WERI-Rb-1 (cell line): ENCODE data around the gene ZBTB45.

Source experiments
- DNase-seq: peaks from one replicate; pipeline ENCODE4 v3.0.0-alpha.2; 2020
- H3K27ac ChIP-seq: fragments of 250-450 bp; sonication (Bioruptor Pico); 2 replicates; pipeline ENCODE4 v1.5.1; 2020; ENCODE audit warnings: mild to moderate bottlenecking, moderate library complexity
- H3K27me3 ChIP-seq: fragments of 250-450 bp; sonication (Bioruptor Pico); 2 replicates; pipeline ENCODE4 v1.5.1; 2021; ENCODE audit warnings: mild to moderate bottlenecking, low read depth, moderate library complexity; ENCODE audit not compliant: insufficient read depth, severe bottlenecking
- H3K36me3 ChIP-seq: fragments of 250-450 bp; sonication (Bioruptor Pico); 2 replicates; pipeline ENCODE4 v1.5.1; 2020; ENCODE audit warnings: mild to moderate bottlenecking, moderate library complexity
- H3K4me3 ChIP-seq: 2 replicates; pipeline ENCODE4 v1.5.1; 2011; ENCODE audit warnings: low read depth, mild to moderate bottlenecking, control low read depth, low read length
- H3K9me3 ChIP-seq: fragments of 250-450 bp; sonication (Bioruptor Pico); 2 replicates; pipeline ENCODE4 v1.5.1; 2021; ENCODE audit warnings: mild to moderate bottlenecking, moderate library complexity; ENCODE audit not compliant: severe bottlenecking
- TF ChIP-seq, protein P1 (sequence below): IDR thresholded peaks from 2 replicates; pipeline ENCODE4 v1.5.1; 2011; ENCODE audit warnings: low read depth, mild to moderate bottlenecking, control low read depth, inconsistent platforms, low read length

Gene ZBTB45

DNA sequence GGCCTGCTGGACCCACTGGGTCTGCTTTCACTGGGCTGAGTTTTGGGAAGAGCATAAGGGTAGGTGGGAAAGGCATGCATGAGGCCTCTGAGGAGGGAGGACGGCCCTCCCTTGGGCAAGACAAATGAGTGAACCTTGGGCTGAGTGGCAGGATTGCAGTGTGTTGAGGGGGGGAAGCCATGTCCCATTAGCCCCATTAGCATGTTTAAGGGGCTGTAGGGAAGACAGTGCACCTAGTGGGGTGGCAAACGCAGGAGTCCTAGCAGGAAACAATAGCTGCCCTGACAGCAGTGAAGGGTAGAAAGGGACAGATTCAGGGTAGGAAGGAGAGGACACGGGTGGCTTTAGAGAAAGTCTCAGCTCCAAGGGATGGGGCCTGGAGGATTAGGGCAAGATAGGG, 3.1 kb upstream of the ZBTB45 start:
- Histone ChIP-seq H3K36me3 (no peaks in the 10 kb centered on the region), H3K27me3 (no peaks in the 10 kb centered on the region), H3K4me3 (no peak overlapping the region), H3K27ac (no peak overlapping the region), H3K9me3 (no peaks in the 10 kb centered on the region)
- TF ChIP-seq, protein P1, sequence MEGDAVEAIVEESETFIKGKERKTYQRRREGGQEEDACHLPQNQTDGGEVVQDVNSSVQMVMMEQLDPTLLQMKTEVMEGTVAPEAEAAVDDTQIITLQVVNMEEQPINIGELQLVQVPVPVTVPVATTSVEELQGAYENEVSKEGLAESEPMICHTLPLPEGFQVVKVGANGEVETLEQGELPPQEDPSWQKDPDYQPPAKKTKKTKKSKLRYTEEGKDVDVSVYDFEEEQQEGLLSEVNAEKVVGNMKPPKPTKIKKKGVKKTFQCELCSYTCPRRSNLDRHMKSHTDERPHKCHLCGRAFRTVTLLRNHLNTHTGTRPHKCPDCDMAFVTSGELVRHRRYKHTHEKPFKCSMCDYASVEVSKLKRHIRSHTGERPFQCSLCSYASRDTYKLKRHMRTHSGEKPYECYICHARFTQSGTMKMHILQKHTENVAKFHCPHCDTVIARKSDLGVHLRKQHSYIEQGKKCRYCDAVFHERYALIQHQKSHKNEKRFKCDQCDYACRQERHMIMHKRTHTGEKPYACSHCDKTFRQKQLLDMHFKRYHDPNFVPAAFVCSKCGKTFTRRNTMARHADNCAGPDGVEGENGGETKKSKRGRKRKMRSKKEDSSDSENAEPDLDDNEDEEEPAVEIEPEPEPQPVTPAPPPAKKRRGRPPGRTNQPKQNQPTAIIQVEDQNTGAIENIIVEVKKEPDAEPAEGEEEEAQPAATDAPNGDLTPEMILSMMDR: no peak
- DNase-seq: no peak

DNA sequence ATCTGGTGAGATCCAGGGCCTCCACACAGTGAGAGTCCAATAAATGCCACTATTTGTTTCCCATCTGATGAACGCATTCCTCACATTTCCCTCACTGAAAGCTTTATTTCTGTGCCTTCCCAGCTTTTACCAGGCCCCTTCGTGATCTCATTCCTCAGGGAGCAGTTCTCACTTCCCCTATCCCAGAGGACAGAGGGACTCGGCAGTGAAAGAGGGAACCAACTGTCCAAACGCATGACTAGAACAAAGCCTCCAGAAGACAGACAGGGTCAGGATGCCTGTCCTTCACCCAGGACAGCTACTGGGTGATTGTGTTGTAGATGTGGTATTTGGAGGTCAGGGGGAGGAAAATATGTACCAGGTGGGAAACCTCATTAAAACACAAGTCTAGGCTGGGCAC, 2.0 kb upstream of the ZBTB45 start:
- H3K27me3 ChIP-seq: no peaks in the 10 kb centered on the region
- TF ChIP-seq, protein P1: no peak
- no peak for DNase-seq
- H3K36me3 ChIP-seq: peaks cover 3% of the 10 kb centered on the region
- no peak overlapping the region for H3K4me3 ChIP-seq
- no peak overlapping the region for H3K27ac ChIP-seq
- H3K9me3 ChIP-seq: no peaks in the 10 kb centered on the region

DNA sequence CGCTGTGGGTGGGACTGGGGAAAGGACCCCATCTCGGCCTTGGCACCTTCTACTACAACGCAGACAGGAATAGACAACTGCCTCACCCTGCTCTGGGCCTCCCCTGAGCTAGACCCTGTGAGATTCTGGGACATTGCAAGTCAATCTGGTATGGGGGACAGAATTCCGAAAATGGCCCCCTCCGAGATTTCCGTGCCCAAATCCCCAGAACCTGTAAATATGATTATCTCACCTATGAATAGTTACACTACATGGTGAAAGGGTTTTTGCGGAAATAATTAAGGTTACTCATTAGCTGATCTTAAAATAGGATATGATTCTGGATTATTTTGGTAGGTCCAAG, 618 bp upstream of the ZBTB45 start:
- H3K36me3 ChIP-seq: peaks cover 13% of the 10 kb centered on the region
- no peaks in the 10 kb centered on the region for H3K27me3 ChIP-seq
- peak overlapping the region; percentile 54 for H3K4me3 ChIP-seq
- H3K9me3 ChIP-seq: no peaks in the 10 kb centered on the region
- peak overlapping the region; percentile 95 for H3K27ac ChIP-seq
- TF ChIP-seq, protein P1: no peak
- no peak for DNase-seq

DNA sequence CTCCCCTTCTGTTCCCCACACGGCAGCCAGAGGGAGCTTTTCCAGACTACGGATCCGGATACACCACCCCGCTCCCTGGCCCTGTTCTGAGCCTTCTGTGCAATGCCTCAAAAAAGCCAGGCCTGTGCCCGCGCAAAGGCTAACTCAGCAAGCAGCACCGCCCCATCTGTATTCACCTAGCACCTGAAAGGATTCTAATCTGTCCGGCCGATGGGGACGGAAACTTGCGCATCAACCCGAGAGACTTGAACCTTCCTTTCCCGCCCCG, 589 bp downstream of the ZBTB45 start:
- peaks cover 13% of the 10 kb centered on the region for H3K36me3 ChIP-seq
- TF ChIP-seq, protein P1: peak; percentile 61
- H3K4me3 ChIP-seq: peak overlapping the region; percentile 54
- H3K27ac ChIP-seq: peak overlapping the region; percentile 95
- H3K9me3 ChIP-seq: no peaks in the 10 kb centered on the region
- DNase-seq: peak; percentile 84
- H3K27me3 ChIP-seq: no peaks in the 10 kb centered on the region

DNA sequence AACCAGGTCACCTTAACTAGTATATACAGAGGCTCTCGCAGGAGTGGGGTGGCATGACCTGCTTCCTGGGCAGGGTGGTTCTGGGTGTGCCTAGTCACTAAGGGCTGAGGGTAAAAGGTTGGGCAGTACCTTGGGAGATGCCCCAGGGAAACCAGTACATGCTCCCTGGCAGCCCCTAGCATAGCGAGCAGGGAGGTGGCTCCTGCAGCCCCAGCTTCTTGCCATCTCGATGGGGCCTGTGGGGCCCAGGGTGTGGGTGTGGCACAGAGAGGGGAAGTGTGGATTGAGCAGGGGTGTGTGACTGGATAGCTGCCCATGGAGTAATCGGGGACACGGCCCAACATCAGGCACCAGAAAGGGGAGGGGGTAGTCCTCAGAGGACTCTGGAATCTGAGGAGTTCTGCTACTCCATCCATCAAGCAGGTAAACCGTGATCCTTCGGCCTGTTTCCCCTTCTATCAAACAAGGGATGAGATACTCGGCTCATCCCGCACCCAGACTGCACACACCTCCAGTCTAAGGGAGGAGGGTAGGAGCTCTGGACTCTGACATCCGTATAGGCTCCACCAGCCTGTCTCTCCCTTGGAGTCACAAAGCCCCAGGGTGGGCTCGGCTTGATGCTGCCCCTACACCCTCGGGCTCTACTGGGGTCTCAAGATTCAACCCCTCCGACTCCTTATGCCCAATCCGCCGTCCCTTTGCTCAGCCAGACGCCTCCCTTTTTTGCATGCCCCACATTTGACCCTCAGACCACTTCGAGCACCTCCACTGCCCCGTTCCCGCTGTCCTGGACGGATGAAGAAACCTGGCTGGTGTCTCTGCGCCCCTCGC, 1.1 kb downstream of the ZBTB45 start:
- H3K9me3 ChIP-seq: no peaks in the 10 kb centered on the region
- no peaks in the 10 kb centered on the region for H3K27me3 ChIP-seq
- H3K27ac ChIP-seq: peak overlapping the region; percentile 95
- peaks cover 13% of the 10 kb centered on the region for H3K36me3 ChIP-seq
- H3K4me3 ChIP-seq: peak overlapping the region; percentile 54
- no peak for DNase-seq
- TF ChIP-seq, protein P1: no peak
